ENCODE data around the gene ISLR2.
"Not testable (repeated sequence)": the region's sequence is repeated elsewhere in the genome, so short reads cannot be mapped to it uniquely, and the experiment has no call there.

The ISLR2 gene

DNA sequence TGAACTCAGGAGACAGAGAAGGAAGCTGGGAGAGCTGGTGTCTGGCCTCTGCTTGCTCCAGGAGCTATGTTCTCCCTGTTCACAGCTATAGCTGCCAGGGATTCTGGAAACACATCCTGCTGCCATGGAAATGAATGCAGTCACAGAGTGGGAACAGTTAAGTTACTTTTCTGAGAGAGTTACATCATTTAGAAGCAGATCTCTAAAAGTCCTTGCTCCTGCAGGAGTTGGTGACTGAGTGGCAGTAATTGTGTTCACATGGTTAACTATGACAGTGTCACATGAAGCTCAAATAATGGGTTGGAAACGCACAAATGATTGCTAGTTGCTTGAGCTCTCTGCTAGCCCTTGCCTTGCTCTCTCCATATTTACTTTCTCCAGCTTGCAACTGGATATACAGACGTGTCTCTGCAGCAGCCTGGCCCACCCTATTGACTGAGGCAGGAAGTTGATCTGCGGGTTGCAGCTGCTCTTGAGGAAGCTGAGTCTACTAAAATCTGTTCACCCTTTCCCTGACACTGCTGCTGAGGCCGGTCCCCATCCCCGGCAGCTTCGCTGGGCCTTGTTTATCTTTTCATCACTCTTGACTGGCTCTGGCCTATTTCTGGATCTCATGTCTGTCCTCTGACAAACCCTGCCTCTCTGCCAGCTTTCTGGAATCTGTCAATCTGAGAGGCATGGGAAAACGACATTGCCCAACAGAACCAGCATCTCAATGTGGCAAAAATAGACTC is 26.5 kb downstream of the ISLR2 start:
- DNase-seq (ENCODE audit: low read depth, low spot score), result no peak

DNA sequence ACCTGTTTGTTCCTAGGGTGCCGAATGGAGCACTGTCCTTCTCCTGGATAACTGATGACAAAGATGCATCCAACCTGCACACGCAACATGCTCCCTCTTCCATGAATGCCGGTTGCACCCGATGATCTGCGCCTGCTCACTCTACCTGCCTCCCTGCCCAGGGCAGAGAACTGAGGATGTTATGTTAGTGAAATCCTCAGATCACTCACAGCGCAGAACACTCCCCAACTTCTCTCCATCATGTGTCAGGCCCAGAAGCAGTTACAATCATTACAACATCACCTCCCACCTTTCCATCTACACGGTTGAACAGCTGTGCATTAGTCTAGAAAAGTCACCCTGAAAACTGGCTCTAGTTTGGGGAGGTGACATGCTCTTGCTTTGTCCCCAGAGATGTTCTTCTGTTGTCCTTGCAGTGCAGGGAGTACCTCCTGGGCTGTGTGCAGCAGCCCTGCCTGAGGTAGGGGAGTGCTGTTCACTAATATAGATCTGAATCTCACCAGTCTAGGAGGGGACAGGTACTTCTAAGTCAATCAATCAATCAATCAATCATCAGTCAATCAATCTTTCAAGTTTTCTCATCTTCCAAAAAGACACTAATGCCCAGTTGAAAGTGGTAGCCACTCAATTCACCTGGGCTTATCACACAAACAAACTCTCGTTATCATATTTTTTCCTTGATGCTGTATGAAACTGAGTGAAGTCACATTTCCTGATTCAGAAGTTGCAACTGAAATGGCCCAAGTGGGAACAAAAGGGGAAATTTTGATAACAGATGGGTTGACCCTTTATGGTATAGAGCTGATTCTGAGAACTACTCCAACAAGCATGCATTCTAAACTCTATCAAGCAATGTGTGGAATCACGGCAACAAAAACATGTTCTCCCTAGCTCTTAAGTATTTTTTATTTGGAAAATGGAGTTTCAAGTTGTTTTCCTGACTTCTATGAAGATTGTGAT is 27.8 kb downstream of the ISLR2 start:
- DNase-seq (ENCODE audit: low read depth, low spot score), result no peak

DNA sequence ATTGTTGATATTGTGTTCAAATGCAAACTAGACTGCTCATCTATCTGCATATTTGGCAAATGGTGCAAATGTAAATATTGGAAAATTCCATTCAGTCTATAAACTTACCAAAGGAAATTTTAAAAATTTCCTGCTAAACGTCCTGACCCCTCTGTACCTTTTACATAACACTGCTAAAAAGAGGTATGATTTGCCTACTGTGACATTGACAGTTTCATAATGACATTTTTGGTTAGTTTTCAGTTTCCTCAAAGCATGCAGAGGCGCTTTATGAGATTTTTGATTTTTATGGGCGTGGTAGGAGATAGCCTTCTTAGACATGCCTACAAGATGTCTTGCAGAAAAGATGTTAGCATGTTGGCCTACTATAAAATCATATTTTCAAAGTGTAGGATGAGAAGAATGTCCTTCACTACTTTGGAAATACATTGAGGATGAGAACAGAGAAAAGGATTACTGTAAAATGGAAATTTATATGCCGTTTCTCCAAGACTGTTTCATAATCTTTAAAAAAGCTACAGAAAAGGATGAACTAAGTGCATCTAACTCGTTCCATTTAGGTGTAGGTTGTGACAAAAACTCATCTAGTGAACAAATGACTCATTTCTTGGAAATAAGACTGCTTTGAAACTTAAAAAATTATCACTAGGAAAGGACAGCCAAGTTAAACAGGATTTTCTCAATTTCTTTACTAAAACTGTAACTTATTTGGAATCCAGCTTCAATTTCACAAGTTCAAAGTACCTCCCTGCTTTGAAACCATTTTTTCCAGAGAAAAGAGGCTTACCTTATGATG is 28.7 kb downstream of the ISLR2 start:
- no peak for DNase-seq (ENCODE audit: low read depth, low spot score)

DNA sequence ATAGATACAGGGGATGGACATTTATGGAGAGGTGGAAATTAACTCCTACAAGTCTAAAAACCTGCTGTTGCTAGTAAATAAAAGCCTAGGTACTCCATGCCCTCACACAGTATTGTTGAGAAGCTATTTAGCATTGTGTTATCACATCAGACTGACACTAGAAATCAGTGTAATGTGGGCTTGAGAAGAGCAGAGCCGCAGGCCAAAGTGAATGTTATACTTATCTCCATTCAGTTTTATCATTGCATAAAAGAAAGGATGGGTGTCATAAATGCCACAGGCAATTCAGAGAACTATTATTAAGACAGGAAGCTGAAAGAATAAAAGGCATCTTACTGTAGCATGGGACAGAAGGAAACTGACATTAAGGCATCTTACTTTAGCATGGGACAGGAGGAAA is 29.4 kb downstream of the ISLR2 start:
- no peak for DNase-seq (ENCODE audit: low read depth, low spot score)

DNA sequence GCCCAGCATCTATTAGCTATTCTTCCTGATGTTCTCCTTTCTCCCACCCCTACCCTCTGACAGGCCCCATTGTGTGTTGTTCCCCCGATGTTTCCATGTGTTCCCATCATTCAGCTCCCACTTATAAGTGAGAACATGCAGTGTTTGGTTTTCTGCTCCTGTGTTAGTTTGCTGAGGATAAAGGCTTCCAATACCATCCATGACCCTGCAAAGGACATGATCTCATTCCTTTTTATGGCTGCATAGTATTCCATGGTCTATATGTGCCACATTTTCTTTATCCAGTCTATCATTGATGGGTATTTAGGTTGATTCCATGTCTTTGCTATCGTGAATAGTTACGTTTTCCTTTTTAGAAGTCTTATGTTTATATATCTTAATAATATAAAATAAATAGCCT is 30.0 kb downstream of the ISLR2 start:
- not testable (repeated sequence) for DNase-seq (ENCODE audit: low read depth, low spot score)

DNA sequence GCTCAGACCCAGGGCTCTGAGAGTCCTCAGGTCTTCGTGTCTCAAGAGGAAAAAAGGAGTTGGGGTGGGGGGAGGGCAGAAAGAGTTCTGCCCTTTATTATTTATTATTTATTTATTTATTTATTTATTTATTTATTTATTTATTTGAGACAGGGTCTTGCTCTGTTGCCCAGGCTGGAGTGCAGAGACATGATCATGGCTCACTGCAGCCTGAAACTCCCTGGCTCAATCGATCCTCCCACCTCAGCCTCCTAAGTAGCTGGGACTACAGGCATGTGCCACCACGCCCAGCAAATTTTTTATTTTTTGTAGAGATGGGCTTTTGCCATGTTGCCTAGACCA is 31.8 kb downstream of the ISLR2 start:
- DNase-seq (ENCODE audit: low read depth, low spot score), result not testable (repeated sequence)

DNA sequence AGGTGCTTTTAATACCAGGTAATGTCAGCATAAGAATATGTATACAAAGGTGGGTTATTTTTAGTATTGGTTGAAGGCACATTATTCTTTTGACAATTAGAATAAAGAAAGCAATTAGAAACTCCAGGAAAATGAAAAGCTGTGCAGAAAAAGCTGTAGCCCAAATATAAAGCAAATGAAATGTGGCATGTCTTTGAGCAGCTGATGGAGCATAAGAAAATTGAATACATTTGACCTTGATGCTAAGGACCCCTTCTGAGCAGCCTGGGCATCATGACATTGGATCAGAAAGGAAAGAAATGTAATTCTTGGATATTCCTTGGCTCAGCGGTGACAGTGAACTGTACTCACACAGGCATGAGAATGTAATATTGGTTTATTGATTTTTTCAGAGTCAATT is 35.1 kb downstream of the ISLR2 start:
- DNase-seq (ENCODE audit: low read depth, low spot score), result no peak

DNA sequence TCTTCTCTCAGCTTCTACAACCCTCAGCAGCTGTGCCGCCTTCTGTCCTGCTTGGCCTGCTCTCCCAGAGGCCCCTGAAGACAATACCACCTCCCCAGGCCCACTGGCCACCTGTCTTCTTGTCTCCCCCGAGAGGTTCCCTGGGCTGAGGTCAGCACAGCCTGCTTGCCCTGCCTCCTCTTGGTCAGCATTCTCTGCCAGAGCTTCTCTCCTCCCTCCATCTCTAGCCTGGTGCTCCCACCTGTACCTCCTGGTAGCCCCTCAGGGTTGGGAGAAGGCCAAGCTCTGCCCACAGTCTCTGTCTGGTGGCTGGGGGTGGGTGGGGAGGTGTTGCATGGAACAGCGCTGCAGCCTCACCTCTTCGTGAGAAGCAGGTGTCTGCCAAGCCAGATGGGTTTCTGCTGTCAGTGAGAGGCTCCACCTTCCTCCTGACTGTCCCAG is 37.5 kb downstream of the ISLR2 start:
- DNase-seq (ENCODE audit: low read depth, low spot score), result no peak

DNA sequence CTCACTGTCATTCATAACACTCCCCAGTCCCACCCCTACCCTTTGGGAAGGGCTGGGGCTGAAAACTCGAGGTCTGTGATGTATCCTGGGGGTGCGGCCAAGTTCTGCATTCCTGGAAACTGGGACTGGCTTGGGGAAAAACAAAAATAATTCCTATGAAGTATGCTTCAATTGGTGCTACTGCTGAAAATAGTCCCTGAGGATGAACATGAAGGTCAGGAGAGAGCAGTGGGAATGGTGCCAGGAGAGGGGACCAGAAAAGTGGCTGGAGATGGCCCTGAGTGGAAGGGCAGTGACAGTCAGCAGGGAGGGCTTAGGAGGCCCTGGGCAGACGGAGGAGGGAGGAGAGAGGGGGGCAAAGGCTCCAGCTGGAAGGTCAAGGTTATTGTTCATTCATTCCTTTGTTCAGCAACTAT is 38.3 kb downstream of the ISLR2 start:
- DNase-seq (ENCODE audit: low read depth, low spot score), result no peak

DNA sequence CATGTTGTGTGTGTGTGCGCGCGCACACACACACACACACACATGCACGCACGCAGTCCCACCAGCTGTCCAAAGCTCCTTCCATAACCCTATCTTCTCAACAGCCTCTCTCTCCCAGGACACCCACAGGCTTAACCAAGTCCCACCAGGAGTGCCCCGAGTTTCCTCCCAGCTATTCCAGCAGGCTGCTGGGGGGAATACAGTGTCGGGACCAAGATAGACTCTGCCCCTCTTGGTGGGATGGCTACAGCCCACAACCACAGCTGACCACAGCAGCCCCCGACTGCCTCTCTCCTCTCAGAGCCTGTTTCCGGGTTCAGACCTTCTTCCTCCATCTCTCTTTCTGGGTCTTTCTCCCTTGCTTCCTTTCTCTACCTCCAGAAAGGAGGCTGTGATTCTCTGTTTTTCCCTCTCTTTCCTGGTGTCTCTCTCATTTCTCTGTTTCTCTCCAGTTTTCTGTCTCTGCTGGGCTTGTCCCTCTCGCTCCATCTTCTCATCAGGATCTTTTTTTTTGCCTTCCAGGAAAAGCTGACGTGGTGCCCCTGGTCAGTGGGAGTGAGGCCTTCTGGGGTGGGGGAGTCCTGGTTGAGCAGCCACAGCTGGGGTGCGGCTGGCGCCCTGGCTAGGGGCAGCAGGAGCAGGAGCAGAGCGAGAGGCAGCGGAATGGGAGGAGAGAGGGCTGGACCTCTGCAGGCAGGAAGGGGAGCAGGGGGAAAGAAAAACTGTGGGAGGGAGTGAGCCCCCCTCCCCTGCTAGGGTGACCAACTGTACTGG is 39.9 kb downstream of the ISLR2 start:
- no peak for DNase-seq (ENCODE audit: low read depth, low spot score)

DNA sequence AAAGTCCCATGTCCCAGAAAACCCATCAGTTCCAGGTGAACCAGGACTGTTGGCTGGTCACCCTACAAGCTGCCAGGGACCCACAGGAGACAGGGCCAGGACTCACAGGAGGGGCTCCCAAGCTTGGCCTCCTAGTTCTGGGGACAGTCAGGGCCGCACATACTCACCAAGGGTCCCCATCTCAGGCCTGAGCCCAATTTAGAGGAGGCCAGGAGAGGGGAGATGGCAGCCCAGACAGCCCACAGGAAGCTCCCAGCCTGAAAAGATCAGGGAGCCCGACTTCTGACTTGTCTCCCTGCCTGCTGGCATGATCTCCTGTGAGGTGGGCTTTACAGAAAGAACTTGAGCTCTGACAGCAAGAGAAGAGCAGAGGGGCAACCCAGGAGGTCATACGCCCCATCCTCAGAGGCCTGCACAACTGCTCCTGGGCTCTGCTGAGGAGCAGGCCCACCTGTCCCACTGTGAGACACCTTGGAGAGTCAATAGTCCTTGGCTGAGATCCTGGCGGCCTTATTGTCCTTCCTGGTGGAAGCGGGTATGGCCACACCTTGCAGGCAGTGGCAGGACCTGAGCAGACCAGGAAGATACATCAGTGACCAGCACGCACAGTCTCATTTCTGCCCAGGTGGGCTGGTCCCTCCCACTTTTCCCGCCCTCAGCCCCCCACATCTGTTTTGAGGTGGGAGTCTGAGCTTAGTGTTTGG is 40.6 kb downstream of the ISLR2 start:
- DNase-seq (ENCODE audit: low read depth, low spot score), result no peak

DNA sequence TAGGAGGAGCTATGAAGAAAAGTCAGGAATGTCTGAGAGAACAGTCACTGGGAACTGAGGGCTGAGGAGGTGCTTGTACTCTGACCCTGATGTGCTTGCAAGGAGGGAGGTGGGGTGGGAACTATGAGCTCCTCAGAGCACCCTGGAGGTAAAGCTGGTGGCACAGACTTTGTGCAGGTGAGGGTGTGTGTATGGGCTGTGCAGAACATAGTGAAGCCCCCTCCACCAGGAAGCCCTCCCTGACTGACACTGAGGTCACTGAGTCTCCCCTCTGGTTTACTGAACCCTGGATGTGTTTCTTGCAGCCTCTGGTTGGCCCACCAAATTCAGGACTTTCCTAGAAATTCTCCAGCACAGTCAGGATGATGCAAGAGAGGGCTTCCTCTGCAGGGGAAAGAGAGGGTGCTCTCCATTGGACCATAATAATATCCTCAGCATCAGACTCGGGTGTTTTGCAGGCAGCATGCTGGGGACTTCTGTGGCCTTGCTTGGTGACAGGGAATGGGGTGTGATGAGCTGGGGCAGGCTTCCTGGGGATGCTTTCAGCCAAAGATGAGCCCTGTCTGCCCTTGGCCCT is 41.7 kb downstream of the ISLR2 start:
- DNase-seq (ENCODE audit: low read depth, low spot score), result no peak

DNA sequence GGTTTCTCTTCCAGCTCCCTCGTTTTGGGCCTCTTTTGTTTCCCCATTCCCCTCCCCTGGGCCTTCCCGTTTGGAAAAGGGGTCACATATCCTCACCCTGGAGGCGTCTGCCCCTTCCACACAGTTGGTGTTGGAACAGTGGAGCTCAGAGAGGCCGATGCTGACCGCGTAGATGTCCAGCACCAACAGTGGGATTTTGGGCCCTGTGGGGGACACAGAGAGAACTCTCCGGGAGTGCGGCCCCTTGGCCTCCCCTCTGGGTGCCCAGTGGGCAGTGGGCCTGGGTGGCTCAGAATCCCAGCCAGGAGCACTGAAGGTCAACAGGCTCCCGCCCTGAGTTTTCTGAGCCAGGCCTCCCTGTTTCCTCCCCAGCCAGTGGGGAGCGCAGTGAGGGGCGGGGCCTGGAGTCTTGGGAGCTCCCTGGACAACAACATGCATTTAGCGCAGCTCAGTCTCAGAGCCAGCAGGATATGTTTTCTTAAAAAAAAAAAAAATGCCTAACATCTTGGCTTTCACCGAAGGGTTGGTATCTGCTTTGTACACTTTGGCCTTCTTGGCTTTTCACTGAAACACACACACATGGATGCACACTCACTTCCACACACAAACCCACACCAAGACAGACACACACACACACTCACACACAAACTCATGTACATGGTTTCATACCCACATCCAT is 42.5 kb downstream of the ISLR2 start:
- no peak for DNase-seq (ENCODE audit: low read depth, low spot score)

DNA sequence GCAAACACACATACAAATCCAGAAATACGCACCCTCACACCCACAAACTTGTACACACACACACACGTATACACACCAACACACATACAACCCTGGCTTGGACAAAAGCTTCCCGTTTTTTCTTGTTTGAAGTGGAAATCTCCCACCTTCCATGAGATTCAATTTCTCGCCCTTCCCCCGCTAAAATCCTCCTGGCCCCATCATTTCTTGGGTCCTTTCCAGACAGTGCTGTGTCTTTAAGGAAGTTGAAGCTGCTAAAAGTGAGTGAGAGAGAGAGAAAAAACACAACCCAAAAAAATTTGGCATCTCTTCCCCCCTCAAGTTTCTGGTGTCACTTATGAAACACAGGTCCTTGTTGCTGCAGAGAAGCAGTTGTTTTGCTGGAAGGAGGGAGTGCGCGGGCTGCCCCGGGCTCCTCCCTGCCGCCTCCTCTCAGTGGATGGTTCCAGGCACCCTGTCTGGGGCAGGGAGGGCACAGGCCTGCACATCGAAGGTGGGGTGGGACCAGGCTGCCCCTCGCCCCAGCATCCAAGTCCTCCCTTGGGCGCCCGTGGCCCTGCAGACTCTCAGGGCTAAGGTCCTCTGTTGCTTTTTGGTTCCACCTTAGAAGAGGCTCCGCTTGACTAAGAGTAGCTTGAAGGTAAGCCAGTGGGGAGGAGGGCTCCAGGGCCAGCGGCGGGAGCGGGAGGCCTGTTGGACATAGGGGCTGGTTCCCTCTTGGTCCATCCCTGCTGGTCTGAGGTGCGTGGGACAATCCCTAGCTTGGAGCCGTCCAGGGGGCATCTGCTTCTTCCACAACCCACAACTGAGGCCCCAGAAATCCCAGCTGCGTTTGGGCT is 43.2 kb downstream of the ISLR2 start, which contains the start of gene ISLR:
Gene ISLR, plus strand, starts transcription at position 331 of the 839 bp plus-strand sequence. CDS start 1,149 bp downstream, outside the sequence.
- DNase-seq (ENCODE audit: low read depth, low spot score), result no peak

DNA sequence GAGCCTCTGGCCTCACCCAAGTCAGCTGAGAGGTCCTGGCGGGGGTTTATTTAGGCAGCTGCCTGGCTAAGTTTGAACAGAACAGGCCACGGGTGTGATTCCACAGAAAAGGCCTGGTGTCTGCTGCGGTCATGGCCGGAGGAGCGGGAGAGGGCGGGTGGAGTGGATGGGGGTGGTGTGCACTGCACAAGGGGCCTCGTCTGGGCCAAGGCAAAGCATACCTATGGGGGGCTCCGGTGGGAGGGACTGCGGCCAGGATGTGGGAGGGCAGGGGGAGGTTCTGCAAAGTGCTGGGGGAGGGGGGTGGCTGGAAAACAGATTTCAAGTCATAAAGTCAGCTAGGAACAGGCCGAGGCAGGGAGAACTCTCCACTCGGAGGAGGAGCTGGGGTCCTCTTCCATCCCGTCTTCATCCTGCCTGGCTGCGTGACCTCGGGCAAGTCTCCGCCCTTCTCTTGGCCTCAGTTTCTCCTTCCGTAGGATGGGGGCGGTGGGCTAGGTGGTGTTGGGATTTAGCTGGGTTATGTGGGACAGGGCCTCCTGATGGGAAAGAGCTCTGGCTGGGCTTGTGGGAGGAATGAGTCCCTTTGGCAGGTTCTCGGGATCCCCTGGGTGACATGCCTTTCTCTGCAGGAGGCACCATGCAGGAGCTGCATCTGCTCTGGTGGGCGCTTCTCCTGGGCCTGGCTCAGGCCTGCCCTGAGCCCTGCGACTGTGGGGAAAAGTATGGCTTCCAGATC is 44.0 kb downstream of the ISLR2 start:
- DNase-seq (ENCODE audit: low read depth, low spot score), result no peak

DNA sequence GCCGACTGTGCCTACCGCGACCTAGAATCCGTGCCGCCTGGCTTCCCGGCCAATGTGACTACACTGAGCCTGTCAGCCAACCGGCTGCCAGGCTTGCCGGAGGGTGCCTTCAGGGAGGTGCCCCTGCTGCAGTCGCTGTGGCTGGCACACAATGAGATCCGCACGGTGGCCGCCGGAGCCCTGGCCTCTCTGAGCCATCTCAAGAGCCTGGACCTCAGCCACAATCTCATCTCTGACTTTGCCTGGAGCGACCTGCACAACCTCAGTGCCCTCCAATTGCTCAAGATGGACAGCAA is 44.5 kb downstream of the ISLR2 start:
- DNase-seq (ENCODE audit: low read depth, low spot score), result no peak

DNA sequence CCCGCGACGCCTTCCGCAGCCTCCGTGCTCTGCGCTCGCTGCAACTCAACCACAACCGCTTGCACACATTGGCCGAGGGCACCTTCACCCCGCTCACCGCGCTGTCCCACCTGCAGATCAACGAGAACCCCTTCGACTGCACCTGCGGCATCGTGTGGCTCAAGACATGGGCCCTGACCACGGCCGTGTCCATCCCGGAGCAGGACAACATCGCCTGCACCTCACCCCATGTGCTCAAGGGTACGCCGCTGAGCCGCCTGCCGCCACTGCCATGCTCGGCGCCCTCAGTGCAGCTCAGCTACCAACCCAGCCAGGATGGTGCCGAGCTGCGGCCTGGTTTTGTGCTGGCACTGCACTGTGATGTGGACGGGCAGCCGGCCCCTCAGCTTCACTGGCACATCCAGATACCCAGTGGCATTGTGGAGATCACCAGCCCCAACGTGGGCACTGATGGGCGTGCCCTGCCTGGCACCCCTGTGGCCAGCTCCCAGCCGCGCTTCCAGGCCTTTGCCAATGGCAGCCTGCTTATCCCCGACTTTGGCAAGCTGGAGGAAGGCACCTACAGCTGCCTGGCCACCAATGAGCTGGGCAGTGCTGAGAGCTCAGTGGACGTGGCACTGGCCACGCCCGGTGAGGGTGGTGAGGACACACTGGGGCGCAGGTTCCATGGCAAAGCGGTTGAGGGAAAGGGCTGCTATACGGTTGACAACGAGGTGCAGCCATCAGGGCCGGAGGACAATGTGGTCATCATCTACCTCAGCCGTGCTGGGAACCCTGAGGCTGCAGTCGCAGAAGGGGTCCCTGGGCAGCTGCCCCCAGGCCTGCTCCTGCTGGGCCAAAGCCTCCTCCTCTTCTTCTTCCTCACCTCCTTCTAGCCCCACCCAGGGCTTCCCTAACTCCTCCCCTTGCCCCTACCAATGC is 45.1 kb downstream of the ISLR2 start:
- no peak for DNase-seq (ENCODE audit: low read depth, low spot score)
